GM18867 (cell line): ENCODE results near the gene GLS2.
"Not testable (repeated sequence)": the region's sequence is repeated elsewhere in the genome, so short reads cannot be mapped to it uniquely, and the experiment has no call there.

Experiments used
- ATAC-seq: cut with Tn5 transposase; IDR thresholded peaks from one replicate; pipeline ENCODE4 v1.9.1; 2021; ENCODE audit warnings: mild to moderate bottlenecking, moderate library complexity; ENCODE audit not compliant: unreplicated experiment

Gene GLS2

DNA sequence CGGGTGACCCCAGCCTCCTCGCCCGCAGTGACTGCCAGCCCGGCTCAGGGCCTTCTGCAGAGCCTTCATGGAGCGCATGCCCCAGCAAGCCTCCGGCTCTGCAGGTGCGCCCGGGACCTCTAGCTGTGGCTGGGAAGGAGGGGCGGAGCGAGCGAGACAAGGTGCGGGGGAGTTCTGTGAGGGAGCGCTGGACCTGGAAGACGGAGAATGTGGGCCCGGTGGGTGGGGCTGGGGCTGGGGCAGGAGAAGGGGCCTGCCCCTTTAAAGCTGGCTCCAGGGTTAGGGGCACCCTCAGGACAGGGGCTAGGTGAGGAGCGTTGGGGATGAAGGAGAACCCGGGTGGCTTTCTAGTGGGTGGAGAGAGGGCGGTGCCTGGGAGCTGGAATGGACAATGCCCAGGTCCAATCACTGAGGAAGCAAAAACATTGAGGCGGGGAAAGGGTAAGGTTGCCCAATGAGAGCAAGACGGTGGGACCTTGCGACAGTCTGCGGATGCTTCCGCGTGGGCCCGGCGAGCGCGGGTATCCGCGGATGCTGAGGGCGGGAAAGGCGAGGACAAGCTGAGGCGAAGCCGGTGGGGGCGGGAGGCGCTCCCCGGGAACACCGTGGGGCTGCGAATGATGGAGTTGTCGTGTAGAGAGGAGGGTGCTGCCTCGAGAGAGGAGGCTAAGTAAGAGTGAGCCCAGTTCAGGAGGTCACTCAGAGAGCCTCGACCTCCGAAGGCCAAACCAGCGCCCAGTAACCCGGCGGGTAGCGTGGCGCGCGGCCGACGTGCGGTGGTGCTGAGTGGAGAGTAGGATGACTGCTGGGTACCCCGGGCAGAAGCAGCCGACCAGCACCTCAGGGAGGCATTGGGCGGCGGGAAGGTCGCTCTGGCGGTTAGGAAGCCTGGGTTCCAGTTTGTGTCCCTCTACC is at the start of gene GLS2:
Gene GLS2, minus strand, starts transcription at position 121 of the 915 bp plus-strand sequence. Its CDS starts 43 bp downstream, at position 78.
- peak; percentile 70 for ATAC-seq

DNA sequence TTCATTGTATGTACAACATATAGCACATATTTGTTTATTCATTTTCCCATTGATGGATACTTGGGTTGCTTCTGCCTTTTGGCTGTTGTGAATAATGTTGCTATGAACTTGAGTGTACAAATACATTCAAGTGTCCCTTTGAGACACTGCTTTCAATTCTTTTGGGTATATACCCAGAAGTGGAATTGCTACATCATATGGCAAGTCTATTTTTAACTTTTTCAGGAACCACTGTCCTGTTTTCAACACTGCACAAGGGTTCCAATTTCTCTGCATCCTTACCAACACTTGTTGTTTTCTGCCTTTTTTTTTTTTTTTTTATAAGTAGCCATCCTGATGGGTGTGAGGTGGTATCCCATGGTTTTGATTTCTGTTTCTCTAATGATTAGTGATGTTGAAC is 49.6 kb upstream of the GLS2 start:
- ATAC-seq = no peak

DNA sequence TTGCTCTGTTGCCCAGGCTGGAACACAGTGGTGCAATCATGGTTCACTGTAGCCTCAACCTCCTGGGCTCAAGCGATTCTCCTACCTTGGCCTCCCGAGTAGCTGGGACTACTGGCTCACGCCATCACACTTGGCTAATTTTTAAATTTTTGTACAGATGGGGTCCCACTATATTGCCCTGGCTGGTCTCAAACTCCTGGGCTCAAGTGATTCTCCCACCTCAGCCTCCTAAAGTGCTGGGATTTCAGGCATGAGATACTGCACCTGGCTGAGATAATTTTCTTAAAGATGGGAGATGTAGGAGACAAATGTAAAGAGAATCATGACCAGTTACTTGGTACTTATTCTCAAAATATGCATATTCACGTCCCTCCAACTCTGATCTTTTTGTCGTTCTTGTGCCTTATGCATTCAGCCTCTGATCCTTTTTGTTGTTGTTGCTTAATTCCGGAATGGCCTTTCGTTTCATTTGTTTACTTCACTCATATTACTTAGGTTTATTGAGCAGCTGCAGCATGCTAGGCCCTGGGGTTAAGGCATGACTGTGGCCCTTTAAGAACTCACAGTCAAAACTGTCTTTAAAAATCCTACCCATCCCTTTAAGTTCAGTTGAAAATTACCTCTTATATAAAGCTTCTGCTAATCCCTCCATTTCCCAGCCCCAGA is 42.6 kb upstream of the GLS2 start:
- ATAC-seq = no peak

DNA sequence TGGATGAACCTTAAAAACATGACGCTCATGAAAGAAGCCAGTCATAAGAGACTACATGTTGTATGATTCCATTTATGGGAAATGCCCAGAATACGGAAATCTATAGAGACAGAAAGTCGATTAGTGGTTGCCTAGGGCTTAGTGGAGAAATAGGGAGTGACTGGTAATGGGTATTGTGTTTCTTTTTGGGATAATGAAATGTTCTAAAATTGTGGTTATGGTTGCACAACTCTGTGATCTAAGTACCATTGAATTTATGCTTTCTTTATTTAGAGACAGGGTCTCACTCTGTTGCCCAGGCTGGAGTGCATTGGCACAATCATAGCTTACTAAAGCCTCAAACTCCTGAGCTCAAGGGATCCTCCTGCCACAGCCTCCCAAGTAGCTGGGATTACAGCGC is 41.7 kb upstream of the GLS2 start:
- no peak for ATAC-seq

DNA sequence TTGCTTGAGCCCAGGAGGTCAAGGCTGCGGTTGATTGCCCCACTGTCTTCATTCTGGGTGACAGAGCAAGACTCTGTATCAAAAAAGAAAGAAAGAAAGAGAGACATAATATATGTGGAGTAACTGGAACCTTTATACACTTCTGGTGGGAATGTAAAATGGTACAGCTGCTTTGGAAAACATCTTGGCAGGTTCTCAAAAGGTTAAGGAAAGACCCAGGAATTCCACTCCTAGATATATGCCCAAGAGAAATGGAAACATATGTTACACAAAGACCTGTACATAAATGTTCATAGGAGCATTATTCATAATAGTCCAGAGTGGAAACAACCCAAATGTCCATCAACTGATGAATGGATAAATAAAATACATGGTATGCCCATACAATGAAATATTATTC is 40.9 kb upstream of the GLS2 start:
- ATAC-seq = no peak

DNA sequence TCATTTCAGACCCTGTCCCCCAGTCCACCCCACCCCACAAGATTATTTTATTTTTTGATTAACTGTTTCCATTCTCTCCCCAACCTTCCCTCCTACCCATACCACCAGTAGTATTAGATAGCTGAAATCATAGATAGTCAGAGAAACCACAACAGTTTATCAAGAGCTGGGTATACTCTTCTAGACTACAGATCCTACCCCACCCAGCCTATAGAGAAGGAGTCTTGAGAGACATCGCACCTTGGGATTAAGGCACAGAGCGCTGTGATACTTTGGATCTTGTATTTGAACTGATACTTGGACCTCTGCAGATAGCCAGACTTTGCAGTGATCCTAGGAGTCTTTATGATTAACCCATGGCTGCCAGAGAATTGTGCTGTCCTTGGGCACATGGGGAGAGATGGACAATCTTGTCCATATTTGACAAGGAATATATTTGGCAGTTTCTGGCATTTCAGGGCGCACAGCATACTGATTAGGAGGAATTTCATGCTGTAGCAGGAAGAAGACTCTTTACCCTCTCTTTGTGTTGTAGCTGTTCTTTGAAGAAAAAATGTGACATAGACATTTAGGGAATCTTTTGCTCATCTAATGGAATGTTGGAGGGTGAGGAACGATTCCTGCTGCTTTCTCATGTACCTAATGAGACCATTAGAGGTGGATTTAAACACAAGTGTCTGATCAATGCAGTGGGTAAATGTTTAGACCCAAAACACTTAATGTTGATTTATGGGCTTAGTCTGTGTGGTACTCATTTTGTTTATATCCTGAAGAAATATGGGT is 34.6 kb upstream of the GLS2 start:
- ATAC-seq = no peak

DNA sequence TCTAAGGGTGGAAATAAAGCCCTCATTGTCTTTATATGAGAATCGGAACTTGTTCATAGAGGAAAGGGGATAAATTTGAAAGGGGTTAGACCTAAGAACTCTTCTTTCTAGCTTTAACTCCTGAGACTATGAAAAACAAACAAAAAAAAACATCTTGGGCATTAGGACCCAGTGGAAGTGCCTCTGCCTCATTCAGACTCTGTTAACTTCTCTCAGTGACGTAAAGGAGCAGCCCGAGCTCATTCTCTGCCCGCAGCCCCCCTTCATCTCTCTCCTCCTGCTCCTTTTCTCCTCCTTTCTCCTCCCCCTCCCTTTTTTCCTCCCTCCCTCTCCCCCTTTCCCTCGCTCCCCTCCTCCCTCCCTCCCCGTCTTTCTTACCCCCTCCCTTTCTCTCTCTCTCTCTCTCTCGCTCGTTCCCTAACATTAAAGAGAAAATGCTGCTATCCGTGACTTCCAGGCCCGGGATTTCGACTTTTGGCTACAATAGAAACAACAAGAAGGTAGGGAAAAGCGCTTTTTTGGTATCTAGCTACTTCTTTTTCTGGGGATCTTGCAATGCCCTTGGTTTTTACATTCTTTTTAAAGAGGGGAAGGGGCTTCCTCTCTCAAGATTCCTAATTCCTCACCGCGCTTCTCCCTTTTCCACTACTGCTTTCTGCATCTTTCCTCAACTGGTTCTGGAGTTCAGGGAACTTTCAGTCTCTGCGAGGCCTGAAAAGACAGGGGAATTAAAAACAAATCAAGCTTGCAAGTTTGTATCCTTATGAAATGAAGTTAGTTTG is 33.8 kb upstream of the GLS2 start, which contains the start of gene RBMS2:
Gene RBMS2, plus strand, starts transcription at position 231 of the 782 bp plus-strand sequence. Its CDS starts 204 bp downstream, at position 435.
- ATAC-seq = no peak

DNA sequence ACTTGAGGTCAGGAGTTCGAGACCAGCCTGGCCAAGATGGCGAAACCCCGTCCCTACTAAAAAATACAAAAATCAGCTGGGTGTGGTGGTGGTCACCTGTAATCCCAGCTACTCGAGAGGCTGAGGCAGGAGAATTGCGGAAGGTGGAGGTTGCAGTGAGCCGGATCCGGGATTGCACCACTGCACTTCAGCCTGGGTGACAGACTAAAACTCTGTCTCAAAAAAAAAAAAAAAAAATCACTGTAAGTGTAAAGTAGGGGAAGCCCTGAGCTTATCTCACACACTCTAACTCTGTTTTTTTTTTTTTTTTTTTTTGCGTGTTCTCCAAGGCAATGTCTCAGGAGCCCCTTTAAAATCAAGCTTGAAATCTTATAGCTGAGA is 33.2 kb upstream of the GLS2 start:
- no peak for ATAC-seq

DNA sequence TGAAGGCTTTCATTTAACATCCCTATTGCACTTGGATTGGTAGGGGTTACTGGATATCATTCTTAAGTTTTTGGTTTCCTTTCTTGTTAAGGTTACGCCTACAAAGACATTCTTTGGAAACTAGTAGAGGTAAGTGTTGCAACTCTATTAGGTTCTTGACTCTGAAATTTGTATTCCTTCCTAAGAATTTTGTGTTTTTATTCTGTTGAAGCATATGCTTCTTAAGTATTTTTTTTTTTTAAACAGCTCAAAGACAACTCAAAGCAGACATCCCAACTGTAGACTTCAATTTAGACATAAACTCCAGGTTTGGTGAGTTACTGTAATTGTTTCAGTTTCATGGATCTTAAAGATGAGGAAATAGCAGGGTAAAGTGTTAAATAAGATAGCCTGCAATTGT is 32.5 kb upstream of the GLS2 start:
- no peak for ATAC-seq

DNA sequence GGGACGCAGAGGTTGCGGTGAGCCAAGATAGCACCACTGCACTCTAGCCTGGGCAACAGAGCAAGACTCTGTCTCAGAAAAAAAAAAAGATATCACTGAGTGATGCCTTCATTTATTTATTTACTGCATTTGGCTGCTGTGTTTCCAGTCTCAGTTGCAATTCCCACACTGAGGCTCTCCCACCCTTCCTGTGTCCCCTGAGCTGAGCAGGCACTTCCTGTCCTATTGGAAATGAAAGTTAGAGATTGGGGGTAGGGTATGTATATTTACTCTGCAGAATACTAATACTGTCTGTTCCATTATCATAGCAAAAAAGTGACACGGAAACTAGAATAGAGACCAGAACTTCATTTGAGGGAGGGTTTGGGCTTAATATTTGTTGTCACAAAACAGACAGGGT is 32.1 kb upstream of the GLS2 start:
- no peak for ATAC-seq

DNA sequence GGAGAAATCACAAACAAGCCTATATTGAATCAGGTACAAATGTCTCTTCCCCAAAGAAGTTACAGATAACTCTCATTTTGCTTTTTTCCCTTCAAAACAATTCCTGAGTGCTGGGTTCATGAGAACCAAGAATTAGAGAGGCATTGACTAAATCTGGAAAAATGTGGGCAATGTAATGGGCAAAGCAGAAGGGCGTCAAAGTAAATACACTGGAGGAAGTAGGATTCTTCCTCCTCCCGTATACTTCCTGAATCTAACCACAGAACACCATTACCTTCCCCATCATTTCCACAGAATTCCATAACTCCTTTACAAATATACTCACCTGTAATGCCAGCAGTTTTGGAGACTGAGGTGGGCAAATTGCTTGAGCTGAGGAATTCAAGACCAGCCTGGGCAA is 30.6 kb upstream of the GLS2 start:
- no peak for ATAC-seq

DNA sequence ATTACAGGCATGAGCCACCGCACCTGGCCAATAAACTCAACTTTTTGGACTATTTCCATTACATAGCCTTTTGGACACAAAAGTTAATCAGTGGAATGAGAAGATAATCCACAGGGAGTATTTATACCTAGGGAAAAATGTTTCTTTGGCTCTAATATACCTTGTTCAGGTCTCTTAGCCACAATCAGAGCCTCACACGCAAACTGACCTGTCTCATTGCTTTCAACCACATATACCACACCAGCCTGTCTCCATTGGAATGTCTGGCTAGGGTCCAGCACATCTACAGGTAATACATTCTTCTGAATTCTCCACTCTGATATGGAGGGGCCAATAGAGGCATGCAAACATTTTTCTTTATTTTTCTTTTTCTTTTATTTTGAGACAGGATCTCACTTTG is 29.9 kb upstream of the GLS2 start:
- ATAC-seq = no peak

DNA sequence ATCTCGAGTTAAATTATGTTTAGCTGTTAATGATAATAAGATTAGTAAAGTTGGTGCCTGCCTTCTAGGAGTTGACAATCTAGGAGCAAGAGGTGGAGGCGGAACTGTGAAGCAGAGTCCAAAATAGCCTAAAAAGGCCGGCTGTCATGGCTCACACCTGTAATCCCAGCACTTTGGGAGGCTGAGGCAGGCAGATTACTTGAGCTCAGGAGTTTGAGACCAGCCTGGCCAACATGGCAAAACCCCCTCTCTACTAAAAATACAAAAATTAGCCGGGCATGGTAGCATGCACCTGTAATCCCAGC is 26.0 kb upstream of the GLS2 start:
- ATAC-seq = not testable (repeated sequence)

DNA sequence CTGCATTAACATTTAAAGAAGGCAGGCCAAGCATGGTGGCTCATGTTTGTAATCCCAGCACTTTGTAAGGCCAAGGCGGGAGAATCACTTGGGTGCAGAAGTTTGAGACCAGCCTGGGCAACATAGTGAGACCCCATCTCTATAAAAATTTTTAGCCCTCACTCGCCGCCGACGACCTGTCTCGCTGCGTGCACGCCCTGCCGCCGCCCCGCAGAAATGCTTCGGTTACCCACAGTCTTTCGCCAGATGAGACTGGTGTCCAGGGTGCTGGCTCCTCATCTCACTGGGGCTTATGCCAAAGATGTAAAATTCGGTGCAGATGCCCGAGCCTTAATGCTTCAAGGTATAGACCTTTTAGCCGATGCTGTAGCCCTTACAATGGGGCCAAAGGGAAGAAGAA is 22.8 kb upstream of the GLS2 start:
- no peak for ATAC-seq

DNA sequence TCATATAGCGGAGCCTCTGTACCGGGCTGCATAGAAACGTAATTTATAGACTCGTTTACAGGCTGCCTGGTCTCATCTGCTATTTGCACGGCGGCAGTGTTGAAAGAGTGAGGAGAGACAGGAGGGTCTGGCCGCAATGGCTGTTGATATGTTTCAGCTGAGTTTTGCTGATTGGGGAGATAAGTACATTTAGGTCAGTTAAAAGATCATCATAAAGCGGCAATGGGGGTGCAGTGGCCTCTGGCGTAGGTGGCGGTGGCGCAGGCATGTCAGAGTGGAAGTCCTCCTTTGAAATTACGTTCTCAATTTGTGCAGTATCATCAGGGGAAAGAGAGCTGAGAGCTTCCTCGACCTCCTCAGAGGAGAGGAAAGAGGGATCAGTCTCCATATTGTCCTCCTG is 11.9 kb upstream of the GLS2 start:
- not testable (repeated sequence) for ATAC-seq

DNA sequence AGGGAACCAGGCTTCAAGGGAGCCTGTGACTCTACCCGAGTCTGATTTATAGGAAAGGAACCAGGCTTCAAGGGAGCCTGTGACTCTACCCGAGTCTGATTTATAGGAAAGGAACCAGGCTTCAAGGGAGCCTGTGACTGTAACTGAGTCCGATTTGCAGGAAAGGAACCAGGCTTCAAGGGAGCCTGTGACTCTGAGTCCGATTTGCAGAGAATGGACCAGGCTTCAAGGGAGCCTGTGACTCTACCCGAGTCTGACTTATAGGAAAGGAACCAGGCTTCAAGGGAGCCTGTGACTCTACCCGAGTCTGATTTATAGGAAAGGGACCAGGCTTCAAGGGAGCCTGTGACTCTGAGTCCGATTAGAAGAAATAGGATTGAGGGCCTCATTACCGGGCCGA is 11.5 kb upstream of the GLS2 start:
- ATAC-seq = not testable (repeated sequence)

DNA sequence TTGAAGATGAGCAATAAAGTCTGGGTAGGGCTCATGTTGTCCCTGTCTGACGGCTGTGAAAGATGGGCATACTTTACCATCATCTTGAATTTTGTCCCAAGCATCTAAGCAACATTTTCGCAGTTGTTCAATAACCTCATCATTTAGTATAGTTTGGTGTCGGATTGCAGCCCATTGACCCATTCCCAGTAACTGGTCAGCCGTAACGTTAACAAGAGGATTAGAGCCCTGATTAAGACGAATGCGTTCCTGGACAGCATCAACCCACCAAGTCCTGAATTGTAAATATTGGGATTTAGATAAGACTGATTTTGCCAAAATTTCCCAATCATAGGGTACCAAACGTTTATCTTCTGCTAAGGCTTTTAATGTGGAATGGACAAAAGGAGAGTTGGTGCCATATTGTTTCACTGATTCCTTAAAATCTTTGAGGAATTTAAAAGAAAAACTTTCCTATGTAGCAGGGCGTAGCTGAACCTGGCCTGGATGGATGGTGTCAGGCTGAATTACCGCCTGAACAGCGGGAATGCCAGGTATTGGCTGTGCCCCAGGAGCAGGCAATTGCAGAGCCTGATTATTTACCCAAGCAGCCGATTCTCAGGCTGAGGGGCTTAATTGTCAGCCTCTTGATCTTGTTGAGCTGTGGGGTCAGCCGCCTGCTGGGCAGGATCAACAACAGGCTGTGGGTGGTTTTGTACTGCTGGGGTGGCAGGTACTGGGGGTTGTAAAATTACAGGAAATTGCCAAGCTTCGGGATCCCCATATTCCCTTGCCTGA is 10.4 kb upstream of the GLS2 start:
- ATAC-seq = not testable (repeated sequence)

DNA sequence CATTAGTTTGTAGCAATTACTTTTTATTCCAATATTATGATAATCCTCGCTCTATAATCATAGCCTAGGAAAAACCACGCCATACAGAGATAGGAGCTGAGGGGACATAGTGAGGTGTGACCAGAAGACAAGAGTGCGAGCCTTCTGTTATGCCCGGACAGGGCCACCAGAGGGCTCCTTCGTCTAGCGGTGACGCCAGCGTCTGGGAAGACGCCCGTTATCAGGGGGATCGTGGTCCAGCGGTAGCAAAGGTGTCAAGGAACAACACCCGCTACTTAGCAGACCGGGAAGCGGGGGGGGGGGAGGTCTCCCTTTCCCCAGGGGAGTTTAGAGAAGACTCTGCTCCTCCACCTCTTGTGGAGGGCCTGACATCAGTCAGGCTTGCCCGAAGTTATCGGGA is 8.7 kb upstream of the GLS2 start:
- not testable (repeated sequence) for ATAC-seq

DNA sequence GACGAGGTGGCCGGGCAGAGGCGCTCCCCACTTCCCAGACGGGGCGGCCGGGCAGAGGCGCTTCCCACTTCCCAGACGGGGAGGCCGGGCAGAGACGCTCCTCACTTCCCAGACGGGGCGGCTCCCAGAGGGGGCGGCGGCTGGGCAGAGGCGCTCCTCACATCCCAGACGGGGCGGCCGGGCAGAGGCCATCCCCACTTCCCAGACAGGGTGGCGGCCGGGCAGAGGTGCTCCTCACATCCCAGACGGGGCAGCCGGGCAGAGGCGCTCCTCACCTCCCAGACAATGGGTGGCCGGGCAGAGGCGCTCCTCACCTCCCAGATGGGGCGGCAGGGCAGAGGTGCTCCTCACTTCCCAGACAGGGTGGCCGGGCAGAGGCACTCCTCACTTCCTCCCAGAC is 6.5 kb upstream of the GLS2 start:
- not testable (repeated sequence) for ATAC-seq

DNA sequence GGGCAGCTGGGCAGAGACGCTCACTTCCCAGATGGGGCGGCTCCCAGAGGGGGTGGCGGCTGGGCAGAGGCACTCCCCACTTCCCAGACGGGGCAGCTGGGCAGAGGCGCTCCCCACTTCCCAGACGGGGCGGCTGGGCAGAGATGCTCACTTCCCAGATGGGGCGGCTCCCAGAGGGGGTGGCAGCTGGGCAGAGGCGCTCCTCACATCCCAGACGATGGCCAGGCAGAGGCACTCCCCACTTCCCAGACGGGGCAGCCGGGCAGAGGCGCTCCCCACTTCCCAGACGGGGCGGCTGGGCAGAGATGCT is 6.1 kb upstream of the GLS2 start:
- not testable (repeated sequence) for ATAC-seq
